Neuronal stem cell (in vitro differentiated cells): Measurements from ENCODE around the gene CCDC144A.
"Not testable (repeated sequence)": the region's sequence is repeated elsewhere in the genome, so short reads cannot be mapped to it uniquely, and the experiment has no call there.

Experiments
- DNase-seq: peaks from one replicate; pipeline ENCODE4 v3.0.0-alpha.2; 2013; ENCODE audit warnings: low spot score
- H2AFZ ChIP-seq: one replicate; pipeline ENCODE4 v1.6.1; 2013; ENCODE audit warnings: mild to moderate bottlenecking, low read length, inconsistent platforms
- H2AK5ac ChIP-seq: 2 replicates; pipeline ENCODE4 v1.6.1; 2013; ENCODE audit warnings: low read depth, mild to moderate bottlenecking, inconsistent platforms, low read length, moderate library complexity, mixed read lengths
- H2BK120ac ChIP-seq: 2 replicates; pipeline ENCODE4 v1.6.1; 2013; ENCODE audit warnings: low read depth, mild to moderate bottlenecking, inconsistent platforms, low read length, moderate library complexity, mixed read lengths
- H2BK12ac ChIP-seq: one replicate; pipeline ENCODE4 v1.6.1; 2013; ENCODE audit warnings: low read length, inconsistent platforms
- H2BK15ac ChIP-seq: 2 replicates; pipeline ENCODE4 v1.6.1; 2013; ENCODE audit warnings: mild to moderate bottlenecking, low read length, inconsistent platforms, mixed read lengths
- H2BK5ac ChIP-seq: one replicate; pipeline ENCODE4 v1.6.1; 2013; ENCODE audit warnings: inconsistent platforms, mild to moderate bottlenecking, low read length, moderate library complexity
- H3K14ac ChIP-seq: one replicate; pipeline ENCODE4 v1.6.1; 2013; ENCODE audit warnings: low read length, inconsistent platforms
- H3K18ac ChIP-seq: 2 replicates; pipeline ENCODE4 v1.6.1; 2013; ENCODE audit warnings: low read length, inconsistent platforms
- H3K23ac ChIP-seq: 2 replicates; pipeline ENCODE4 v1.6.1; 2013; ENCODE audit warnings: low read depth, mild to moderate bottlenecking, mixed read lengths, low read length, inconsistent platforms; ENCODE audit not compliant: poor library complexity
- H3K27ac ChIP-seq: replicated peaks from 3 replicates; pipeline ENCODE4 v1.5.1; 2013; ENCODE audit warnings: low read length, inconsistent platforms
- H3K27me3 ChIP-seq, 3 experiments: 2 replicates each; pipeline ENCODE4 v1.6.1; 2013; ENCODE audit warnings: low read length in 3 of 3, mild to moderate bottlenecking in 2 of 3, inconsistent platforms in 1 of 3, low read depth in 1 of 3, mixed read lengths in 1 of 3, moderate library complexity in 1 of 3; ENCODE audit not compliant: control insufficient read depth in 3 of 3, insufficient read depth in 3 of 3
- H3K36me3 ChIP-seq, 2 donors: replicated peaks in 1 of 2; 2 replicates each; pipeline ENCODE4 v1.6.1; 2013; ENCODE audit warnings: low read length in 2 of 2; ENCODE audit not compliant: control insufficient read depth in 2 of 2, insufficient read depth in 2 of 2
- H3K4ac ChIP-seq: 2 replicates; pipeline ENCODE4 v1.6.1; 2013; ENCODE audit warnings: inconsistent platforms, mild to moderate bottlenecking, low read length, moderate library complexity
- H3K4me1 ChIP-seq, 2 donors: 1 replicate in 1 of 2; 2 replicates in 1 of 2; pipeline ENCODE4 v1.6.1; 2013; ENCODE audit warnings: low read length in 2 of 2, low read depth in 1 of 2; ENCODE audit not compliant: control insufficient read depth in 2 of 2, insufficient read depth in 1 of 2
- H3K4me2 ChIP-seq: one replicate; pipeline ENCODE4 v1.6.1; 2013; ENCODE audit warnings: mild to moderate bottlenecking, low read length, inconsistent platforms; ENCODE audit not compliant: insufficient read depth, poor library complexity, severe bottlenecking
- H3K4me3 ChIP-seq, 2 donors: 2 replicates each; pipeline ENCODE4 v1.5.1; 2013; ENCODE audit warnings: low read length in 2 of 2, mild to moderate bottlenecking in 2 of 2, inconsistent platforms in 1 of 2, moderate library complexity in 1 of 2
- H3K79me1 ChIP-seq: one replicate; pipeline ENCODE4 v1.6.1; 2013; ENCODE audit warnings: low read depth, mild to moderate bottlenecking, inconsistent platforms, low read length, moderate library complexity
- H3K9ac ChIP-seq: one replicate; pipeline ENCODE4 v1.6.1; 2013; ENCODE audit warnings: mild to moderate bottlenecking, low read depth, low read length, inconsistent platforms; ENCODE audit not compliant: poor library complexity
- H3K9me3 ChIP-seq, 2 donors: replicated peaks in 1 of 2; 2 replicates each; pipeline versions ENCODE3 to v1.6.1; 2013; ENCODE audit warnings: low read length in 2 of 2, mild to moderate bottlenecking in 2 of 2, inconsistent platforms in 1 of 2, low read depth in 1 of 2, mixed read lengths in 1 of 2, moderate library complexity in 1 of 2; ENCODE audit not compliant: control insufficient read depth in 2 of 2, insufficient read depth in 1 of 2
- H4K8ac ChIP-seq: one replicate; pipeline ENCODE4 v1.6.1; 2013; ENCODE audit warnings: low read depth, mild to moderate bottlenecking, inconsistent platforms, low read length, moderate library complexity
- H4K91ac ChIP-seq: one replicate; pipeline ENCODE4 v1.6.1; 2013; ENCODE audit warnings: low read length, low read depth, mild to moderate bottlenecking, inconsistent platforms; ENCODE audit not compliant: poor library complexity
- WGBS, 2 donors: extraction: QIAGEN DNeasy Blood & Tissue Kit; methylation state at CpG; one replicate each; pipeline ENCODE4 v1.1.7; 2013; ENCODE audit warnings: missing lambda C conversion rate in 2 of 2, mixed read lengths in 1 of 2; ENCODE audit not compliant: insufficient read length in 2 of 2, insufficient replicate concordance in 1 of 2; ENCODE audit errors: extremely low coverage in 2 of 2; 5-methylcytosine and 5-hydroxymethylcytosine counted together

CCDC144A gene

DNA sequence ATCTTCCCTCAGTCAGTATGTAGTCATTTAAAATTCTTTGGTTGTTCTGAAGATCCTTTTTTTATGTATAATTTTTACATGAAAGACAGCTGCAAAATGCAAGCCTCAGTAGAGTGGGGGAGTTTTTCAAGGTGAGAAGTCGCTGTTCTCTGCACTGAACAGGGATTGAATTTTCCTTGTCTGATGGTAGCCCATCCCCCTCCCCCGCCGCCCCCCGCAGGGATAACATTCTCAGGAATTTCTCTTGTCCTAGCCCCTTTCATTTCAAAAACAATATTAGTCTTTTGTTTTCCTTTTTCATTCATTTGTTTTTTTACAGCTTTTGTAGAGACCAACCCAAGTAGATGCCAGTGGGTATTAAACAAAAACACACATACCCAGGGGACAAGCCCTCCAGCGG lies 2.9 kb upstream of the CCDC144A start:
- not testable (repeated sequence) for H2BK15ac ChIP-seq, H3K23ac ChIP-seq, H3K4me2 ChIP-seq, H3K14ac ChIP-seq, H3K36me3 ChIP-seq, H3K9ac ChIP-seq, H3K4ac ChIP-seq, H2BK120ac ChIP-seq, H3K79me1 ChIP-seq, H3K9me3 ChIP-seq, H2AFZ ChIP-seq, H3K4me3 ChIP-seq, H4K91ac ChIP-seq, H3K18ac ChIP-seq, H2BK12ac ChIP-seq, H3K4me1 ChIP-seq, H4K8ac ChIP-seq, H2AK5ac ChIP-seq, H3K27me3 ChIP-seq, H2BK5ac ChIP-seq
- peak overlapping the region; percentile 58 for H3K27ac ChIP-seq
- no CpG with 5 or more reads among the region's 5 CpGs for WGBS, 2 donors
- peak; percentile 43 for DNase-seq

DNA sequence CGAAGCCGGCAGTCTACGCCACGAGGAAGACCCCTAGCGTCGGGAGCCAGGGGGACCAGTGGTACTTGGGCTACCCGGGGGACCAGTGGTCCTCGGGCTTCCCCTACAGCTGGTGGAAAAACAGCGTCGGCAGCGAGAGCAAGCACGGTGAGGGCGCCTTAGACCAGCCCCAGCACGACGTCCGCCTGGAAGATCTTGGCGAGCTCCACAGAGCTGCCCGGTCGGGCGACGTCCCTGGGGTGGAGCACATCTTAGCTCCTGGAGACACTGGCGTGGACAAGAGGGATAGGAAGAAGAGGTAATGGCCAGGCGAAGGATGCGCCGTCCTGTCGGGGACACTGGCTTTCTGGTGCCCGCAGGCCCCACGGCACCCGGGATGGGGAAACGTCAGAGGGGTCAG lies 406 bp downstream of the CCDC144A start:
- H3K27me3 ChIP-seq, H3K14ac ChIP-seq, H3K23ac ChIP-seq, H3K4me2 ChIP-seq, H3K9ac ChIP-seq, H2AK5ac ChIP-seq, H3K18ac ChIP-seq, H4K8ac ChIP-seq, H2BK12ac ChIP-seq, H3K36me3 ChIP-seq, H2BK5ac ChIP-seq, DNase-seq, H2AFZ ChIP-seq, H3K4me3 ChIP-seq, H3K4me1 ChIP-seq, H2BK15ac ChIP-seq, H3K27ac ChIP-seq, H2BK120ac ChIP-seq, H3K9me3 ChIP-seq, H4K91ac ChIP-seq, H3K79me1 ChIP-seq, H3K4ac ChIP-seq: not testable (repeated sequence)
- WGBS, 2 donors, result no CpG with 5 or more reads among the region's 30 CpGs

DNA sequence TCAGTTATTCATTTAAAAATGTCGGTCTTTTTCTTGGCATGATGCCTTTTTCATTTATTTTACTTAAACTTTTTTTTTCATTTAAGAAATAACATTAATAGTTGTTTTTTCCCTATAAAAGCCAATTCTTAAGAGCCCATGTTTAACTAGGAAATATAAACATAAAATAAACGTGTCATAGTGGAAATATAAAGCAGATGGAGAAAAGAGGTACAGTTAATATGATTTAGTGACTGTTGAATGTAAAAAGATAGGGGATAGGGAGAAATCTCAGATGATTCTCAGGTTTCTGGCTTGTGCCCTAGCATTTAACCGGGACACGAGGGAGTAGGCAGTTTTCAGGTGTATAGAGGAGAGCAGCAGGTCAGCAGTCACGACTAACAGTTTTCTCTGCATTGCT lies 7.6 kb downstream of the CCDC144A start:
- H3K9ac ChIP-seq, H3K4me1 ChIP-seq, H4K8ac ChIP-seq, H3K18ac ChIP-seq, H3K9me3 ChIP-seq, H3K27me3 ChIP-seq, H3K27ac ChIP-seq, H4K91ac ChIP-seq, H2BK12ac ChIP-seq, H2AFZ ChIP-seq, H3K4ac ChIP-seq, H3K14ac ChIP-seq, H3K23ac ChIP-seq, H3K36me3 ChIP-seq, H2BK5ac ChIP-seq, DNase-seq, H2AK5ac ChIP-seq, H3K79me1 ChIP-seq, H3K4me3 ChIP-seq, H3K4me2 ChIP-seq, H2BK120ac ChIP-seq, H2BK15ac ChIP-seq: not testable (repeated sequence)
- WGBS, 2 donors, result no CpG with 5 or more reads among the region's 5 CpGs

DNA sequence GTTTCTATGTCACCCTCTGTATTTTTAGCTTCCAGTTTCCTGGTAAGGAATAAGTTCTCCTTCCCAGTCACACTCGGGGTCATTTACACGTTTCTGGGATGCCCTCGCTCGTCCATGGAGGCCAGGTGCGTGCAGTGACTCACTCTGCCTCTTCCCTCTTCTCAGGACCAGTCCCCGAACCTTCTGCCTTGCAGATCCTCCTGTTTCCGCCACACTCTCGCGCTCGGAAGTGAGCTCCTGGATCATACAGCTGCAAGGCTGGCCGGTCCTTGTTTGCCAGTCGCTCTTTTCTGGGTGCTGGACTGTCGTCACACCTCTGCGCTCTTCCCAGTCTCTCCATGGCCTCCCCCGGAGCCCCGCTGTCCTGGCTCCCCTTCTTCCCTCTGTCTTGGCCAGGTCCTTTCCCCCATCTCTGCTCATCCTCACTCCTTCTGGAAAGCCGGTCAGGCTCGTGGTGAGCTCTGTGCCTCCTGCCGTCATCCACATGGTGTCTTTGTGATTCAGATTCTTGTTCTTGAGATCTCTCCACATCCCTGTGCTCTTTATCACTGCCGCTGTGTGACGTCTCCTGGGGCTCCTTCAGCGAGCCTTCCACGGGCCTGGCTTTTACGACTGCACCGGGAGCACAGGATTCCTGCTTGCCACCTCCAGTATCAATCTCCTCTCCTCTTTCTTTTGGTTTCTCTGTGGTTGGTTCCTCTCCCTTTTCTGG lies 55.6 kb downstream of the CCDC144A start:
- not testable (repeated sequence) for H3K14ac ChIP-seq, H3K79me1 ChIP-seq, H3K27ac ChIP-seq, H3K9me3 ChIP-seq, H3K36me3 ChIP-seq, H2BK12ac ChIP-seq, H3K4me3 ChIP-seq, H3K9ac ChIP-seq, H4K8ac ChIP-seq, H2BK120ac ChIP-seq, H2AK5ac ChIP-seq, H2BK15ac ChIP-seq, H3K4me1 ChIP-seq, H3K23ac ChIP-seq, H4K91ac ChIP-seq, H3K4ac ChIP-seq, H3K18ac ChIP-seq, H2BK5ac ChIP-seq
- H3K4me2 ChIP-seq, result peak overlapping the region; percentile 25
- H2AFZ ChIP-seq, result peak overlapping the region; percentile 64
- H3K27me3 ChIP-seq, result peaks cover 0 to 11% (median 0%) of the 10 kb centered on the region in 3 experiments
- WGBS, 2 donors, result no CpG with 5 or more reads among the region's 25 CpGs
- DNase-seq, result peak; percentile 11
